ENCODE results near the gene RIN1.

GRCh38 chr11:66293777-66294625, 42.2 kb downstream of the RIN1 start:
- TF ChIP-seq CTCF (IDR thresholded peaks at IDR 0.05) (no peak), POLR2A (IDR thresholded peaks at IDR 0.05) (no peak), POLR2AphosphoS5 (IDR thresholded peaks at IDR 0.05) (no peak)

Measured in prostate gland (tissue), 2 donors.